DMS153 treated with DMSO at 0.1 percent for 48 hours (cell line): ENCODE results near the gene STING1.

Source experiments
- DNase-seq: peaks from one replicate; lab custom pipeline; 2025; ENCODE audit not compliant: unreplicated experiment; lab: John Stamatoyannopoulos, UW

The STING1 gene

DNA sequence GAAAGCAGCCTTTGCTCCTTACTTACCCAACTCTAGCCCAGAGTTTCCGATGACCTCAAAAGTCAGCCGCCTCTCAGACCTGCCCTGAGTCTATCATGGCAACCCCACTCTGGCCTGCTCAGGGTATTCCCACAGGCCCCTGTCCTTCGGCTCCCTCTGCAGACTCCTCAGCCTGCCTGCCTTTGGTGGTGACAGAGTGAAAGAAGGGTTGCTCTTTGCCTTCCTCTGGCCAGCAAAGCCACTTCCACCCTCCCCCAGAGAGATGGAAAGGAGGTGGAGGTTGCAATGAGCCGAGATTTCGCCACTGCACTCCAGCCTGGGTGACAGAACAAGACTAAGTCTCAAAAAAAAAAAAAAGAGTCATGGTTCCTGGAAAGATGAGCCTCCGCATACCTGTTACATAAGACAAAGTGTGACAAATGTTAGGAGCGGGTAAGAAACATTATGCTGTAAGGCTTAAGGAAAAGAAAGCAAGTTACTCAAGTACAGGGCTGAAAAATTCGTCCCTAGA lies 14.1 kb downstream of the STING1 start:
- no peak for DNase-seq

DNA sequence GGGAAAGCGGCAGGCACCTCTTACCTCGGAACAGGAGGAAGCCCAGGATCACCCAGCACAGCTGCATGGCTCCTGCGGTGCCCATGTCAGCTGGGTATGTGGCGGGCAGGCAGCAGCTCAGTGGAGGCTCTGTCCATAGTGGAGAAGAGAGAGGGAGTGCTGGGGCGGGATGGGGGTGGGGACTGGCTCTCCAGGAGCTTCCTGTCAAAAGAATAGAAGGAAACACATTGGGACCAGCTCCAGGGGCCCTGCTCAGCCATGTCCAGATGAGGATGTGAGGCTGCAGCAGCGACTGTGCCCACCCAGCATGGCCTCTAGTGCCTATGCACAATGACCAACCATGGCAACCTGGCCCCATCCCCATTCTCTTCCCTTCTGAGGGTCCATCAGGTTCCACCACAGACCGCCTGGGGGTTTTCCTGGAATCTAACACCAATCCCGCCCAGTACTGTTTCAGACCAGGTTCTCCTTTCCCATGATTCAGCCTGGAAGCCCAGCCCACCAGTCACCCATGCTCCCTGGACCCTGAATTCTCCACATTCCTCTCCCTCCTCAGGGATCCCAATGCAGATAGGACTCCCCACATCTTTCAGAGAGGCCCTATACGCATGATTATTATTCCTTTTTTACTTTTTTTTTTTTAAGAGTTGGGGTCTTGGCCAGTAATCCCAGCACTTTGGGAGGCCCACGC lies 19.8 kb downstream of the STING1 start, which contains the start of gene ECSCR:
ECSCR (minus strand) TSS at position 158 of the 691 bp plus-strand sequence; CDS start at position 85, 73 bp downstream.
- DNase-seq: no peak

DNA sequence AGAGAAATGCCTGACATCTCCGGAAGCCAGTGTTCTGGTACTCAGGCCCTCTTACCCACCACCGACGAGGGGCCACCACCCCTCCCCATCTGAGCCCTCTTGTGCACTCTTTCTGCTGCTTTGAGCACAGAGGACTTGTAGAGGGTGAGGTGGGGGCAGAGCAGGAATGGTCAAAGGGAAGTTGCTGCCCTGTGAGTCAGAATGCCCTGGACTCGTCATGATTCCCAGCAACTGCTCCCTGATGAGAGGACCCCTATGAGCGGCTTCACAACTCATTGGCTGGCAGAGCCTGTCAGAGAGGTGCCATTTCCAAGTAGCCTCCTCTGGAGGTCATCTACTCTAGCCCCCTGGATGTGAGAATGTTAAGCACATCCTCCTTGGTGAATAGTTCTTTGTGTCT lies 20.9 kb downstream of the STING1 start:
- DNase-seq: no peak

DNA sequence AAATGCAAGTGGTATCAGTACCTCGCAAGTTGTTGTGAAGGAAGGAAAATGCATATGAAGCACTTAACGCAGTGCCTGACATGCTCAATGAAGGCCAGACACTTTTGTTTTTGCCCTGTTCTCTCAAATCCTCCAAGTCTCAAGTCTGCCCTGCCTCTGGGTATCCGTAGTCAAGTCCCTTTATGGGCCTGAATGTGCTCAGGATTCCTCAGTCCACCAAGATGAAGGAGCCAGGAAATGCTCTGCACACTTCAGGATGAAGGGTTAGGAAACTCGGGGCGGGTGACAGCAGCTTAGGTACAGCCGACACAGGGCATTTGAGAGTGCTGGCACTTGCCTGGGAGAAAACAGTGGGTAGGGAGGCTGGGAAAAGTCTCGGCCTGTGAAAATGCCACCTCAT lies 21.4 kb downstream of the STING1 start:
- no peak for DNase-seq

DNA sequence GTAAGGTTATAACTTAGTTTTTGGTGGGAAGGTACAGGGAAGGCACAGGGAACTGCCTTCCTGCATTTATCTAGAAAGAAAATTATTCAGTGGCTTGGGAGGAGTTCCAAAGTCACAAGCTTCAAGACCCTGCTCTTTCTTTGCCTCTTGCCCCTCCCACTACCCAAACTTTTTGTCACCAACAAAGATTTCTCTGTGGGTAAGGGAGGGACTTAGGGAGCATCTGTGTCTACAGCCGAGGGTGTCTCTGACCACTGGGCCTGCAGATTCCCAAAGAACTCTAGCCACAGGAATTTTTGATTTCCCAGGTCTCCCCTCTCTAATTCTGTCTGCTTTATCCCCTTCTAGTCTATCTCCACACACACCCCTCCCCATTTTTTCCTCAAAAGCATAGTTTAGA lies 22.1 kb downstream of the STING1 start:
- no peak for DNase-seq

DNA sequence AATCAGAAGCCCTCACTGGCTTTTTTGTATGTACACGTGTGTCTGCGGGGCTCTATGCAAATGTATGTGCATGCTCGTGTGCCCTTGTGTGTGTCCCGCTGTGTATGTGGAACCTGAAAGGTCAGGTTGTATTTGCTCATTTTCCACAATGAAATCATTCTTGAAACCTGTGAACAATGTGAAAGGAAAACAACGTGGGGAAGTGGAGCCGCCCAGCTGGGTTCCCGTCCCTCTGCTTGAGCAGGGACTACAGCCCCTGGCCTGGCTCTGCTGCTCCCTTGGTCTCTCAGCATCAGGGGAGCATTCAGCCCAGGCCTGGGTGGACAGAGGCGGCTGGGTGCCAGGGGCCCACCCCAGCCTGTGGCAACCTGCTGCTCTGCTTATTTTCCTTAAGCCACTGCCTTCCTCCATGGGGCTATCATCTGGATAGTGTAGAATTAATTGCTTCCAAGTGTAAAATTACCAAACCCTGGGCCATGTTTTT lies 23.1 kb downstream of the STING1 start:
- DNase-seq: no peak

DNA sequence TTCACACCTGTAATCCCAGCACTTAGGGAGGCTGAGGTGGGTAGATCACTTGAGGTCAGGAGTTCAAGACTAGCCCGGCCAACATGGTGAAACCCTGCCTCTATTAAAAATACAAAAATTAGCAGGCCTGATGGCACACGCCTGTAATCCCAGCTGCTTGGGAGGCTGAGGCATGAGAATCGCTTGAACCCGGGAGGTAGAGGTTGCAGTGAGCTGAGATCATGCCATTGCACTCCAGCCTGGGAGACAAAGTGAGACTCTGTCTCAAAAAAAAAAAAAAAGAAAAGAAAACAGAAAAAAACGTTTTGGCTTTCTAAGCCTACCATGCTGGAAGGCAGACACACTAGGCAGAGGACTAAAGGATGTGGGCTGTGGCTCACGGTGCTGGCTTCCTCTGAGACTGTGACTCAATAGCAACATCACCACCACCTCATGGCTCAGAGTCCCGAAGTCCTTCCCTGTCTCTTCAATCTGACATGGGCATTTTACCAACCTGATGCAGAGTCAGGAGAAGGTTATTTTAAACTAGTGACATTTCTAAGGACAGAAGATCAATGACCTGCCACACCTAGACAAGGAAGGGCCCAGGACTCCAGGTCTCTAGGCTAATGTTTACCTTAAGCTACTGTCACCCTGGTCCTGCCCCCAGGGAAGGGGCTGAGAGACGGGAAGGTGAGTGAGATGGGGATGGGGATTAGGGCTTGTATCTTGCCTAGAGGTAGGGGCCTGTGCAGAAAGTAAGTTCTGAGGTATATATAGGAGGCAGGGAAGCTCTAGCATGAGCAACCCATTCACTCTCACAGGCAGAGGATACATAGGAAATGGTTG lies 23.8 kb downstream of the STING1 start:
- DNase-seq: no peak

DNA sequence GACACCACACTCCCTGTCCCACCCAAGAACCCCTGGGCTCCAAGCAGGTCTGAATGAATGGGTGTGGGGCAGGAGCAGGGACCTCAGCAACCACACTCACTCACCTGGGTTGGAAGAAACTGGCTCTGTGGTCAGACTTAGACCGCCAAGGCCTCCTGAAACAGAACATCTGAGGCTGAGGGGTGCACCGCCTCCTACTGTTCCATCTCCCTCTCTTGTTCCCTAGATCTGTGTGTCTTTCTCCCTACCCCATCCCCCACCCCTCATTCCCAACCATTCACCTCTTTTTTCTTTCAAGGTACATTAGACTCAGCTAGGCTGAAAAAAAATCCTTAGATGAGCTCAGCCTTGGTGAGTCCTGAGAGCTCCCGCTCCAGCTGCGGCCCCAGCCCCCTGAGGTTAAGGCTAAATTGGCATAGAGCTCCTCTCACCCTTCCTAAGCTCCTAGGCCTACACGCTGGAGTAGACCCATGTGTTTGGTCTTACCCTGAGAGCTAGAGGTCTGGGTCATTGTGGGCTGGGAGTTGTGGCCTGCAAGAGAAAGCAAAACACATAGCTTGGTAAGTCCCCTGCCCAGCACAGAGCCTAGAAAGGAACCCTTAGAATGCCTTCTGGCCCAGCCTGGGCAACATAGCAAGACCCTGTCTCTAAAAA lies 24.8 kb downstream of the STING1 start:
- no peak for DNase-seq

DNA sequence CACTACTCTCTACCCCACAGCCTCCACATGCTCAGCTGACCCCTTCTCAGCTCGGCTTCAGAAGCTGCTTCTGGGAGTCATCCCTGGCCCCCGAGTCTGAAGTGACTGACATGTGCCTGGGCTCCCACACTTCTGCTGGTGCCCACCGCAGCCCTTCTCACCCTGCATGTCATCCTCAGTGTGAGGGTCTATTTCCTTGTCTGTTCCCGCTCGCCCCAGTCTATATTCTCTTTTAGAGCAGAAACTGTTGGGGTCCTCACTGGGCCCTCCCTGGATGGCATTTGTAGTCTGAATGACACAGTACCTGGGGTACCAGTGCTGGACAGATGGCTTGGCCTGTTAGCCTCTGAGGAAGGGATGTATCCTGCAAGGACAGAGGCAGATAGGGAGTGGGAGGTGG lies 25.3 kb downstream of the STING1 start:
- DNase-seq: no peak

DNA sequence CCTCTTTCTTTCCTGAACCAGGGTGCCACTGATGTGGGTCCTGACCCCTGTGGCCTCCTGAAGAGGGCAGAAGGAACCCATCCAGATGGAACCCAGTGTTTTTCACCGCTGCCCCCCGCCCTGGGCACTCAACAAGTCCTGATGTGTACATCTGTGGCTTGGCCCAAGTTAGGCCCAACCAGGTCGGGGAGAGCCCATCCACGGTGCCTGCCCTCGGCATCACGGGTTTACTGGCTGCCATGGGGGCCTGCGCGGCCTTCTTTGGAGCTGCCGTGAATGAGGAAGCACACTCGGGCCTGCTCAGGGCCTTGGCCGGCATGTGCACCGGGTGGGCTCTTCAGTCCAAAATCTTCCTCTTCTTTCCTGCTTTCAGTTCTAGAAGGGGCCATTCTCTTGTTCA lies 25.8 kb downstream of the STING1 start:
- no peak for DNase-seq

DNA sequence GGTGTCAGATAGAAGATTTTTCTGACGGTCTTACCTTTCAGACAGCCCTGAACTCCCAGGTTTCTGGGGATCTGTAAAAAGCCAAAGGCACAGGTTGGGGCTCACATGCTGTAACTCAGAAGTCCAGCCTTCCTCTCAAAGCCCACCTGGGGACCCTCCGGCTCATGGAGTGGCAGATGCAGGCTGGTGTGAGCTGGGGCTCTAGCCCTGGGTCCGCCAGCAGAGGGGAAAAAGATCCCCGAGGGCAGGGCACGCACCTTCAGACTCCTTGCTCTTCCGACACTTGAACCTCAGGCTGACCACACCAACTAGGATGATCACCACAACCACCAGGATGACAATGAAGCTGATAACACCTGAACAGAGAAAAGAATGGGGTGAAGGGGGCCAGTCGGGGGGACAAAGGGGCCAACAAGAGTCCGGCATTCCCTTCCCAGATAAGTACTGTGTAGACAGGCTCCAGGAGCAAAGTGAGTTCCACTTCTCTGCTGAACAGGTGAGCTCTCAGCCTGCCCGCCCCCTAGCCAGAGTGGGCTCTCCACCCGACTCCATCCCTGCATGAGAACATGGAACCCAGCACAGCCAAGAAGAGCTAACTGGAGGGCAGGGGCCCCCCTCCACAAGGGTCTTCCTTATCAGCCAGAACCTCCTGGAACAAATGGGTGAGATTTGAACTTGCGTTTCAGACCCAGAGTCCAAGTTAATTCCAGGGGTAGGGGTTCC lies 27.8 kb downstream of the STING1 start:
- DNase-seq: no peak

DNA sequence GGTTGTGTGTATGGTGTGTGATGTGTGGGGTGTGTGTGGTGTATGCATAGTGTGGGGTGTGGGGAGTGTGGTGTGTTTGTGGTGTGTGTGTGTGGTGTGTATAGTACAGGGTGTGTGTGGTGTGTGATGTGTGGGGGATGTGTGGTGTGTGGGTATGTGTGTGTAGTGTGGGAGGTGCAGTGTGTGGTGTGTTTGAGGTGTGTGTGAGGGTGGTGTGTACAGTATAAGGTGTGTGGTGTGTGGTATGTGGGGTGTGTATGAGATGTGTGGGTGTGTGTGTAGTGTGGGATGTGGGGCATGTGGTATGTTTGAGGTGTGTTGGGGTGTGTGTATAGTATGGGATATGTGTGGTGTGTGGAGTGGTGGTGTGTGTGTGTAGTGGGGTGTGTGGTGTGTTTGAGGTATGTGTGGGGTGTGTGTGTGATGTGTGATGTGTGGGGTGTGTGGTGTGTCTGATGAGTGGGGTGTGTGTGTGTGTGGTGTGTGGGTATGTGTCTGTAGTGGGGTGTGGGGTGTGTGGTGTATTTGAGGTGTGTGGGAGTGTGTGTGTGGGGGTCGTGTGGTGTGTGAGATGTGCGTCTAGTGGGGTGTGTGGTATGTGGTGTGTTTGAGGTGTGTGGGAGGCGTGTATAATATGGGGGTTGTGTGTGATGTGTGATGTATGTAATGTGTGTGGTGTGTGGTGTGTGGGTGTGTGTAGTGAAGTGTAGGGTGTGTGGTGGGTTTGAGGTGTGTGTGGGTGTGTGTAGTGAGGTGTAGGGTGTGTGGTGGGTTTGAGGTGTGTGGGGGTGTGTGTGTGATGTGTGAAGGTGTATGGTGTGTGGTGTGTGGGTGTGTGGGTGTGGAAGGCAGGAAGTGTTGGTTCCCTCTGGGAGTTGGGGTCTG lies 28.6 kb downstream of the STING1 start:
- no peak for DNase-seq

DNA sequence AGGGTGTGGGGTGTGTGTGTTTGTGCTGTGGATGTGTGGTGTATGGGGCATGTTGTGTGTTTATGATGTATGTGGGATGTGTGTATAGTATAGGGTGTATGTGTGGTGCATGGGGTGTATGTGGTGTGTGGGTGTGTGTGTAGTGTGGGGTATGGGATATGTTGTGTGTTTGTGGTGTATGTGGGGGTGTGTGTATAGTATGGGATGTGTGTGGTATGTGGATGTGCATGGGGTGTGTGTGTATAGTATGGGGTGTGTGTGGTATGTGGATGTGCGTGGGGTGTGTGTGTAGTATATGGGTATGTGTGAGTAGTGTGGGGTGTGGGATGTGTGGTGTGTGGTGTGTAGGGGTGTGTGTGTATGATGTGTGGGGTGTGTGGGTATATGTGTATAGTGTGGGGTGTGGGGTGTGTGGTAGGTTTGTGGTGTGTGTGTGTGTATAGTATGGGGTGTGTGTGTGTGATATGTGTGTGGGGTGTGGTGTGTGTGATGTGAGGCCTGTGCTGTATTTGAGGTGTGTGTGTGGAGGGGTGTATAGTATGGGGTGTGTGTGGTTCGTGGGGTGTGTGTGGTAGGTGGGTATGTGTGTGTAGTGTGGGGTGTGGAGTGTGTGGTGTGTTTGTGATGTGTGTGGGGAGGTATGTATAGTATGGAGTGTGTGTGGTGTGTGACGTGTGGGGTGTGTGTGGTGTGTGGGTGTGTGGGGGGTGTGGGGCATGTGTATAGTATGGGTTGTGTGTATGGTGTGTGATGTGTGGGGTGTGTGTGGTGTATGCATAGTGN lies 30.5 kb downstream of the STING1 start:
- DNase-seq: no peak

DNA sequence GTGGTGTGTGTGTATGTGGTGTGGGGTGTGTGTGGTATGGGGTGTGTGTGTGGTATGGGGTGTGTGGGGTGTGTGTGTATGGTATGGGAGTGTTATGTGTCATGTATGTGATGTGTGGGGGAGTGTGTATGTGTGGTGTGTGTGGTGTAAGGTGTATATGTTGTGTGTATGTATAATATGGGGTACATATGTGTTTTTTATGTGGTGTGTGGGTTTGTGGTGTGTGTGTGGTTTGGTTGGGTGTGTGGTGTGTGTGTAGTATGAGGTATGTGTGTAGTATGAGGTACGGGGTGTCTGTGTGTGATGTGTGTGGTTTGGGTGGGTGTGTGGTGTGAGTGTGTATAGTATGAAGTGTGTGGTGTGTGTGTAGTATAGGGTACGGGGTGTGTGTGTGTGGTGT lies 31.4 kb downstream of the STING1 start:
- DNase-seq: no peak

DNA sequence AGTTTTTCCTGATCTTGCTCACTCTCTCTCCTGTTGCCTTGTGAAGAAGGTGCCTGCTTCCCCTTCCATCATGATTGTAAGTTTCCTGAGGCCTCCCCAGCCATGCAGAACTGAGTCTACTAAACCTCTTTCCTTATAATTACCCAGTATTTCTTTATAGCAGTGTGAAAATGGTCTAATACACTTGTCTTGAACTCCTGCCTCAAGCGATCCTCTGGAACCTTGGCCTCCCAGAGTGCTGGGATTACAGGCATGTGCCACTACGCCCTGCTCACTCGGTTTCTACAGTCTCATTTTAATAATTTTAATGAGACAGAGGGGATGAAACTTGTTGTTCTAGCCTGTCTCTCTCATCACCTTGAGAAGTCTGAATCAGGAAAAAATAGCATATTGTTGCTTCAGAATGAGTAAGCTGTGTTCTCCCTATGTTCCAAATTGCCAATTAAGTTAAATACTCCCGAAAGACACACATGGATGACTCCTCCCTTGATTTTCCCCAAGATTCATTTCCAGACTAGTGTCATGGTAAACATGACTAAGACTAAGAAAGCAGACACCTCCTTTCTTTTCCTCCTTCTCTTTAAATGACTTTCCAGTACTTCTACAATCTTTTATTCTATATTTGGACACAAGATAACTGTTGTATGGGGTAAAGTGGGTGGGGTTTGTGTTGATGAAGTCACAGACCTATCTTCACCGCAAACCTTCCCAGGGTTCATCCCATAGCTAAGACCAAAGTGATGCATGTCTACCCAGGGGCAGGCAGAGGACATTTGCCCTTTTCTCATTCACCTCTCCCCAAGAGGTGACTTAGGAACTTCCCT lies 35.4 kb downstream of the STING1 start:
- DNase-seq: no peak

DNA sequence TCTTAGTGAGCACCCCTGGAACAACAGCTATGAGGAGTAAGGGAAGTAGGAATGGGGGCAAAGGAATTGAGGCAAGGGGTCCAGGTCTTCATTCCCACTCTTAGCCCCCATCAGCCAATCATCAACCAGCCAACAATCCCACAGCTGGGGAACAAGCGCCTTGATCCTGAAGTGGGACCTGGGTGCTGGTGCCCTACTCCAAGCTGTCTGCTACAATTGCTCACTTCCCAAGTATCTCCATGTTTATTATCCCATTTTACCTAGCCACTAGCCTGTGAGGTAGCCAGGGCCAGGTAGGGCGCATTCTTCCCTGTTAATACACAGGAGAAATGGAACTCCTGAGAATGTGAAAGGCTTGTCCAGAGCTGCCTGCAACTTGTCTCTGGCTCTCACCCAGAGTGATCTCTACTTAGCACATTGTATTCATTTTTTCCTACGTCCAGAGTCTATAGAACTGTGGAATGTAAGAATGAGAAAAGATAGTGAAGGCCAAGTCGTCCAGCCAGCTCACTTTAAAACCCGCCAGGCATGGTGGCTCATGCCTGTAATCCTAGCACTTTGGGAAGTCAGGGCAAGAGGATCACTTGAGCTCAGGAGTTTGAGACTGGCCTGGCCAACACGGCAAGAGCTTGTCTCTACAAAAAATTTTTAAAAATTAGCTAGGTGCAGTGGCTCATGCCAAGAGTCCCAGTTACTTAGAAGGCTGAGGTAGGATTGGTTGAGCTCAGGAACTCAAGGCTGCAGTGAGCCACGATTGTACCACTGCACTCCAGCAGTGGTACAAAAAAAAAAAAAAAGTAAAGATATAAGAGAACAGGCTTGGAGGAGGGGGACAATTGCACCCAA lies 37.0 kb downstream of the STING1 start:
- no peak for DNase-seq

DNA sequence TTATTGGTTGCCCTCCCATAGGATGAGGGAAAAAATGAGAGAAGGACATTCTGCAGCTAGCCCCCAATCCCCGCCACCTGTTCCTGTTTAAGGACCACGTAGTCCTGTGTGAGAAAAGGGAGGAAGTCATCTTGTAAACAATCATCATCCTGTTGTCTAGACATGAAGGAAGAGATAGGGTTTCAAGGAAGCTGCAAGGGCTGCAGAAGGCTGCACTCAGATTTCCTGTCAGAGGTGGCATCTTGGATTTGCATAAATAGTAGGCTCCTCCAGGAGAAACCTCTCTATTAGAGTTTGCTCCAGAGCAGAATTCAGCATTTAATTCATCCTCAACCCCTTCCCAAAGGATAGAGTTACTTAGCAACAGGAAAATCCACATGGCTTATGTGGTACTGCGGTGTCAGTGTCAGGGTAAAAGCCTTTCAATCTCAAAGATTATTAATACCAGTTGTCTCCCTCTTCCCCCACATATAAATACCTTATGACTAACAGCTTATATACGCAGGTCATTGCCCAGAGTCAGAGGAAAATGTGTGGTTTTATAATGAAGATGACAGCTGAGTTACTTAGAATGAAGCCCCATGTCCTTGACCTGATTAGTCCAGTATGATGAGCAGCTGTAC lies 38.6 kb downstream of the STING1 start:
- no peak for DNase-seq
